HFFc6 (cell line): ENCODE data around the gene LCN2. TPM values are rescaled to one million over a fixed set of nuclear protein-coding genes. Genes with fewer than 3 reads are reported as not detected.

Experiments used
- DNase-seq: peaks from one replicate; pipeline ENCODE4 v3.0.0-alpha.2; 2018
- H3K27ac Mint-ChIP-seq: 2 replicates; pipeline ENCODE4 v1.8.0; 2020; ENCODE audit warnings: mild to moderate bottlenecking, mixed read lengths
- H3K27me3 Mint-ChIP-seq: 2 replicates; pipeline ENCODE4 v1.8.0; 2021; ENCODE audit warnings: mild to moderate bottlenecking, moderate library complexity, mixed read lengths; ENCODE audit not compliant: insufficient read depth
- H3K36me3 Mint-ChIP-seq: 2 replicates; pipeline ENCODE4 v1.8.0; 2021; ENCODE audit warnings: low read depth, mixed read lengths
- H3K4me1 Mint-ChIP-seq: 2 replicates; pipeline ENCODE4 v1.8.0; 2020; ENCODE audit warnings: low read depth, mixed read lengths
- H3K4me3 Mint-ChIP-seq: 2 replicates; pipeline ENCODE4 v1.8.0; 2020; ENCODE audit warnings: mild to moderate bottlenecking, moderate library complexity, mixed read lengths
- H3K9me3 Mint-ChIP-seq: 2 replicates; pipeline ENCODE4 v1.8.0; 2020; ENCODE audit warnings: mild to moderate bottlenecking, mixed read lengths
- CTCF ChIP-seq: fragments of 200-600 bp; sonication (generic); IDR thresholded peaks from 2 replicates; pipeline ENCODE4 v1.5.0; 2021; ENCODE audit warnings: antibody characterized with exemption, mild to moderate bottlenecking
- total RNA-seq, 6 experiments: library from RNA; stranded (reverse); fragmentation: NEBNext Ultra II Directional; extraction: Animal tissue kit (Norgen Biotek cat#: 25700); gene quantifications; 2 replicates in 1 of 6; 3 replicates in 5 of 6; pipeline ENCODE4 v1.2.3, GENCODE V29; 2021

LCN2 gene
- total RNA-seq, 6 experiments from 2014 or later, result not detected

- H3K27me3 Mint-ChIP-seq, result peaks cover 1% of the 10 kb centered on the region; the same call in 1 of the 2 replicates
These were observed 52.5 kb downstream of the LCN2 start for GRCh38 chr9:128201441-128202369.

GRCh38 chr9:128202648-128203023, 53.4 kb downstream of the LCN2 start:
- peak overlapping the region; percentile 63 for H3K4me3 Mint-ChIP-seq
- DNase-seq, result no peak
- no peak for TF ChIP-seq CTCF
- no peaks in the 10 kb centered on the region; the same call in 1 of the 2 replicates for H3K9me3 Mint-ChIP-seq
- H3K27me3 Mint-ChIP-seq, result peaks cover 1% of the 10 kb centered on the region; the same call in 1 of the 2 replicates
- peaks cover 5% of the 10 kb centered on the region; the same call in 1 of the 2 replicates for H3K36me3 Mint-ChIP-seq
- peak overlapping the region; percentile 54; the same call in 1 of the 2 replicates for H3K27ac Mint-ChIP-seq
- peaks cover 37% of the 10 kb centered on the region for H3K4me1 Mint-ChIP-seq

More at GRCh38 chr9:128201441-128202369, 52.5 kb downstream of the LCN2 start:
- H3K9me3 Mint-ChIP-seq, result no peaks in the 10 kb centered on the region; the same call in 1 of the 2 replicates
- H3K36me3 Mint-ChIP-seq, result peaks cover 5% of the 10 kb centered on the region; the same call in 1 of the 2 replicates
- no peak; the same call in 1 of the 2 replicates for TF ChIP-seq CTCF
- H3K4me3 Mint-ChIP-seq, result no peak overlapping the region
- H3K27ac Mint-ChIP-seq, result peak overlapping the region; percentile 54
- no peak for DNase-seq
- peaks cover 31% of the 10 kb centered on the region for H3K4me1 Mint-ChIP-seq

Other genes with a start within 250 kb of the LCN2 start
- gene ST6GALNAC6, start 249.8 kb upstream of the LCN2 start, total RNA-seq, result 10 to 100 TPM; 29.3 to 40.6 (median 34.2) TPM
- gene ST6GALNAC4, start 232.4 kb upstream of the LCN2 start, total RNA-seq, result 10 to 100 TPM; 22.9 to 33.4 (median 27.7) TPM
- 1 to 10 TPM; 1.7 to 3.1 (median 2.1) TPM for gene PIP5KL1, start 218.7 kb upstream of the LCN2 start, total RNA-seq
- 10 to 100 TPM; 42.5 to 49.6 (median 47.1) TPM for gene DPM2, start 211.6 kb upstream of the LCN2 start, total RNA-seq
- gene EEIG1, start 168.5 kb upstream of the LCN2 start, total RNA-seq, result 10 to 100 TPM; 26.7 to 35.4 (median 29.3) TPM
- 10 to 100 TPM in 3 of 6 experiments, 1 to 10 TPM in 3; 8.7 to 11.5 (median 9.8) TPM for gene NAIF1, start 82.1 kb upstream of the LCN2 start, total RNA-seq
- 10 to 100 TPM; 16.5 to 20.7 (median 18.4) TPM for gene SLC25A25, start 81.2 kb upstream of the LCN2 start, total RNA-seq
- gene PTGES2, start 21.7 kb upstream of the LCN2 start, total RNA-seq, result 10 to 100 TPM; 68.5 to 82.8 (median 70.6) TPM
- 10 to 100 TPM; 45.7 to 63.2 (median 50.5) TPM for gene BBLN, start 10.8 kb downstream of the LCN2 start, total RNA-seq
- 100 to 1,000 TPM; 119 to 168 (median 148) TPM for gene CIZ1, start 42.1 kb downstream of the LCN2 start, total RNA-seq
- gene DNM1, start 53.9 kb downstream of the LCN2 start, total RNA-seq, result 10 to 100 TPM; 17.4 to 38.2 (median 32.7) TPM
- gene GOLGA2, start 126.6 kb downstream of the LCN2 start, total RNA-seq, result 100 to 1,000 TPM; 142 to 167 (median 156) TPM
- 10 to 100 TPM; 40.7 to 46.7 (median 41.9) TPM for gene SWI5, start 126.8 kb downstream of the LCN2 start, total RNA-seq
- 10 to 100 TPM; 27.0 to 38.5 (median 34.3) TPM for gene TRUB2, start 173.0 kb downstream of the LCN2 start, total RNA-seq
- 10 to 100 TPM; 29.8 to 33.3 (median 31.3) TPM for gene COQ4, start 173.4 kb downstream of the LCN2 start, total RNA-seq
- 10 to 100 TPM; 21.1 to 31.1 (median 23.2) TPM for gene SLC27A4, start 191.1 kb downstream of the LCN2 start, total RNA-seq
- 10 to 100 TPM; 63.8 to 75.5 (median 70.2) TPM for gene URM1, start 221.9 kb downstream of the LCN2 start, total RNA-seq